ENCODE data around the gene AQP5. TPM values are rescaled to one million over a fixed set of nuclear protein-coding genes. Genes with fewer than 3 reads are reported as not detected.

AQP5 gene
- total RNA-seq, result not detected in 2 replicates

GRCh38 chr12:49961111-49961922 lies at the start of gene AQP5:
Gene AQP5, plus strand, starts transcription at chr12:49961872. Its CDS starts 146 bp downstream, at chr12:49962018.

GRCh38 chr12:49950273-49951251 lies 11.1 kb upstream of the AQP5 start, which contains the start of gene AQP2:
Gene AQP2, plus strand, starts transcription at chr12:49950737. Its CDS starts 94 bp downstream, at chr12:49950831.

GRCh38 chr12:49972641-49973360 lies 11.1 kb downstream of the AQP5 start, which contains the start of gene AQP6:
Gene AQP6, plus strand, starts transcription at chr12:49972947. Its CDS starts 227 bp downstream, at chr12:49973174.

Other genes starting within 250 kb of the AQP5 start
- gene TMBIM6, start 220.3 kb upstream of the AQP5 start, total RNA-seq, result 361 and 382 TPM in 2 replicates
- gene NCKAP5L, start 133.5 kb upstream of the AQP5 start, total RNA-seq, result 14.3 and 24.4 TPM in 2 replicates
- 4.1 and 4.6 TPM in 2 replicates for gene BCDIN3D, start 118.8 kb upstream of the AQP5 start, total RNA-seq
- gene FAIM2, start 58.0 kb upstream of the AQP5 start, total RNA-seq, result 1.5 and 3.0 TPM in 2 replicates
- gene AQP2, start 11.1 kb upstream of the AQP5 start, total RNA-seq, result not detected in 2 replicates
- 0.12 TPM in 1 of 2 replicates, not detected in the other for gene AQP6, start 11.1 kb downstream of the AQP5 start, total RNA-seq
- gene RACGAP1, start 63.6 kb downstream of the AQP5 start, total RNA-seq, result 51.1 and 168 TPM in 2 replicates
- 0.66 and 3.6 TPM in 2 replicates for gene ASIC1, start 95.7 kb downstream of the AQP5 start, total RNA-seq
- gene SMARCD1, start 123.5 kb downstream of the AQP5 start, total RNA-seq, result 30.4 and 46.1 TPM in 2 replicates
- 0.25 TPM in 1 of 2 replicates, not detected in the other for gene GPD1, start 142.1 kb downstream of the AQP5 start, total RNA-seq
- 32.4 and 41.6 TPM in 2 replicates for gene COX14, start 150.4 kb downstream of the AQP5 start, total RNA-seq
- 28.4 and 35.5 TPM in 2 replicates for gene CERS5, start 205.5 kb downstream of the AQP5 start, total RNA-seq